Ovary (tissue), 9 donors: ENCODE data around the gene TSSC4. TPM values are rescaled to one million over a fixed set of nuclear protein-coding genes. Genes with fewer than 3 reads are reported as not detected.

ENCODE experiments used
- DNase-seq, 5 donors: peaks; one replicate each; pipeline ENCODE4 v3.0.0-alpha.2; 2019 to 2020
- H3K27ac ChIP-seq, 2 donors: fragments of 200-600 bp; one replicate each; pipeline versions ENCODE4 v1.5.1 to v1.8.0; 2019 to 2022
- H3K27me3 ChIP-seq: fragments of 200-600 bp; one replicate; pipeline ENCODE4 v1.8.0; 2022
- H3K36me3 ChIP-seq: fragments of 200-600 bp; sonication (generic); one replicate; pipeline ENCODE4 v1.5.1; 2019
- H3K4me1 ChIP-seq: one replicate; pipeline ENCODE4 v1.8.1; 2013; ENCODE audit warnings: mild to moderate bottlenecking, moderate library complexity; ENCODE audit not compliant: insufficient read depth
- H3K4me3 ChIP-seq: fragments of 200-600 bp; sonication (generic); one replicate; pipeline ENCODE4 v1.5.1; 2017
- H3K9me3 ChIP-seq, 2 donors: fragments of 200-600 bp in 1 of 2; sonication (generic) in 1 of 2; one replicate each; pipeline versions ENCODE4 v1.5.1 to v1.8.1; 2013 to 2019; ENCODE audit warnings: mild to moderate bottlenecking in 1 of 2, moderate library complexity in 1 of 2
- CTCF ChIP-seq, 3 donors: fragments of 450-650 bp in 2 of 3; fragments of 200-600 bp in 1 of 3; IDR thresholded peaks; one replicate each; pipeline versions ENCODE4 v1.5.1 to v1.8.0; 2016 to 2022; ENCODE audit warnings: antibody characterized with exemption in 3 of 3, mild to moderate bottlenecking in 1 of 3
- EP300 ChIP-seq: sonication (generic); formaldehyde crosslinking; IDR thresholded peaks from one replicate; pipeline ENCODE4 v1.6.1; 2017; ENCODE audit warnings: antibody characterized with exemption
- POLR2A ChIP-seq: fragments of 450-650 bp; IDR thresholded peaks from one replicate; pipeline ENCODE4 v1.6.1; 2017; ENCODE audit warnings: antibody characterized with exemption, mild to moderate bottlenecking, moderate library complexity
- WGBS, 3 donors: extraction: QIAGEN DNeasy Blood & Tissue Kit in 1 of 3; methylation state at CpG; one replicate each; pipeline versions ENCODE4 v1.1.5 to v1.1.7; 2013 to 2017; 5-methylcytosine and 5-hydroxymethylcytosine counted together
- intact Hi-C, 4 donors: fragments of 100-400 bp; cut with DNase I; formaldehyde crosslinking; loops; one replicate each; pipeline versions ENCODE4 v1.11.0 to v1.15.1; 2022 to 2023
- polyA plus RNA-seq, 2 donors: library from polyadenylated mRNA; stranded (reverse); fragments of 200-250 nt in 1 of 2; fragments of 350-450 nt in 1 of 2; fragmentation: Illumina TruSeq in 1 of 2; extraction: RNeasy Lipid Tissue Mini Kit (QIAGEN cat#74804) in 1 of 2; gene quantifications; one replicate each; pipeline ENCODE4 v1.2.3, GENCODE V29; 2013 to 2014
- total RNA-seq, 7 donors: library from RNA; depleted of rRNA in 2 of 7; stranded (reverse); fragments of >200 nt in 2 of 7; fragmentation: NEBNext Ultra II Directional in 3 of 7; extraction: Animal tissue kit (Norgen Biotek cat#: 25700) in 3 of 7; gene quantifications; one replicate each; pipeline versions ENCODE4 v1.1.0 to v1.2.4, GENCODE V29; 2016 to 2023
- donor health status: DM: no; HTN: no; CAD: no; lungs with moderate emphysema.
- donor health status: DM: no; HTN: no; CAD: no.
- donor health status: Bipolar disorder and iron deficiency.
- donor health status: DM: yes; HTN: yes; CAD: no.
- donor health status: DM: no; HTN: no; CAD: no.
- donor health status: DM: yes; HTN: yes; CAD: no.

The TSSC4 gene
- total and polyA plus RNA-seq, 9 donors, result 1.3 to 73.4 (median 41.7) TPM

DNA sequence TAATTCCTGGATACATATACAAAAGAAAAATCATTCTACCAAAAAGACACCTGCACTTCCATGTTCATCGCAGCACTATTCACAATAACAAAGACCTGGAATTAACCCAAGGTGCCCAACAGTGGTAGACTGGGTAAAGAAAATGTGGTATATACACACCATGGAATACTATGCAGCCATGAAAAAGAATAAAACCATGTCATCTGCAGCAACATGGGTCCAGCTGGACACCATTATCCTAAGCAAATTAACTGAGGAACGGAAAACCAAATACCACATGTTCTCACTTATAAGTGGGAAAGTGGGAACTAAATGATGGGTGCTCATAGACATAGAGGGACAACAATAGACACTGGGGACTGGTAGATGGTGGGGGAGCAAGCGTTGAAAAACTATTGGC, 39.3 kb downstream of the TSSC4 start:
- no peak for TF ChIP-seq EP300
- no peak for TF ChIP-seq POLR2A
- TF ChIP-seq CTCF (IDR thresholded peaks at IDR 0.05), result no peak
- Histone ChIP-seq H3K4me3 (no peak overlapping the region), H3K27ac (no peak overlapping the region), H3K4me1 (no peaks in the 10 kb centered on the region), H3K9me3 (no peaks in the 10 kb centered on the region), H3K27me3 (no peaks in the 10 kb centered on the region), H3K36me3 (no peaks in the 10 kb centered on the region)
- intact Hi-C loops, result no loop called here
- DNase-seq, result no peak
- WGBS, 3 donors, result 89 to 96% (median 93%) methylated on average over 3 of the region's 3 CpGs

DNA sequence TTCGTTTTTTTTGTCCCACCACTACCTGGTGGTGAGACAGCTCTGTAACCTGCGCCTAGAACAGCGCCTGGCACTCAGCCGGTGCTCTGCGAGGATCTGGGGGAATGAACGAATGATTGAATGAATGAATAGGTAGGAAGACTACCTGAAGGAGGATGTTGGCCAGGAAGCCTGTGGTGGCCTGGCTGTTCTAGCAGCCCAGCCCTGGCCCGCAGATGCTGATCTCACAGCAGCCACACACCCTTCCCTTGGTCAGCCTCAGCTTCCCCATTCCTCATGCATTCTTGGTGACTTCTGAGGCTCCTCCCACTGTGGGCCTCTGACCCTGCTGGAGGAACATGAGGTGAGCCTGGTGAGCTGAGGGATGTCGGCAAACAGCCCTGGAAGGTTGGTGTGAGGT, 40.1 kb downstream of the TSSC4 start:
- peaks cover 3% of the 10 kb centered on the region for H3K27me3 ChIP-seq
- TF ChIP-seq CTCF (IDR thresholded peaks at IDR 0.05), result no peak
- TF ChIP-seq EP300, result no peak
- TF ChIP-seq POLR2A, result no peak
- no peaks in the 10 kb centered on the region for H3K36me3 ChIP-seq
- no peaks in the 10 kb centered on the region for H3K4me1 ChIP-seq
- no peak overlapping the region for H3K4me3 ChIP-seq
- intact Hi-C loops, result no loop called here
- H3K27ac ChIP-seq, result no peak overlapping the region
- H3K9me3 ChIP-seq, result no peaks in the 10 kb centered on the region
- 79 to 85% (median 82%) methylated on average over 8 of the region's 8 CpGs for WGBS, 3 donors
- DNase-seq, result no peak

GRCh38 chr11:2441171-2441570, 40.6 kb downstream of the TSSC4 start:
- intact Hi-C loops, result no loop called here

GRCh38 chr11:2442589-2442988, 42.0 kb downstream of the TSSC4 start:
- no peak overlapping the region for H3K27ac ChIP-seq
- H3K9me3 ChIP-seq, result no peaks in the 10 kb centered on the region
- TF ChIP-seq EP300 (no peak), POLR2A (no peak), CTCF (IDR thresholded peaks at IDR 0.05) (no peak)
- no peaks in the 10 kb centered on the region for H3K4me1 ChIP-seq
- H3K36me3 ChIP-seq, result no peaks in the 10 kb centered on the region
- WGBS, 3 donors, result 87 to 94% (median 88%) methylated on average over 2 of the region's 2 CpGs
- no peak for DNase-seq
- no peak overlapping the region for H3K4me3 ChIP-seq
- intact Hi-C loops, result no loop called here
- peaks cover 3% of the 10 kb centered on the region for H3K27me3 ChIP-seq

More at GRCh38 chr11:2441171-2441570, 40.6 kb downstream of the TSSC4 start:
- H3K9me3 ChIP-seq, result no peaks in the 10 kb centered on the region
- DNase-seq, result no peak
- no peak overlapping the region for H3K4me3 ChIP-seq
- WGBS, 3 donors, result 65 to 72% (median 72%) methylated on average over 4 of the region's 4 CpGs
- no peak overlapping the region for H3K27ac ChIP-seq
- no peaks in the 10 kb centered on the region for H3K36me3 ChIP-seq
- peaks cover 3% of the 10 kb centered on the region for H3K27me3 ChIP-seq
- no peaks in the 10 kb centered on the region for H3K4me1 ChIP-seq
- TF ChIP-seq POLR2A (no peak), CTCF (IDR thresholded peaks at IDR 0.05) (no peak), EP300 (no peak)

DNA sequence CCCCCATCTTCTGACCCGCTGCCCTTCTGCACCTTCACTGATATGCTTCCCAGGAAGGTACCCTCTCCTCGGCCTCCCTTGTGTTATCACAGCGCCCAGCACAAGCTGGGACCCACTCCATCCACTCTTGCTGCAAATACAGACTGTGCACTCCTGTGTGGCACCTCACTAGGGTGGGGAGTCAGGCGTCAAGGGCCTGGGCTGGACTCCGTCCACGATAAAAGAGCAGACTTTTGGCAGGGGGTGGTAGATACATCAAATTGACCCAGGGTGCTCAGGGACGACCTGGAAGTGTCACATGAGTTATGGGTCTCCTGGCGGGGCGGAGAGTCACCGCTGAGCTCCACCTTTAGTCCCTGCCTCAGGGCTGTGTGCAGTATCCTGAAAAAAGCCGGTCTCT, 42.9 kb downstream of the TSSC4 start:
- H3K27me3 ChIP-seq, result peaks cover 3% of the 10 kb centered on the region

More for the DNA sequence above, 42.9 kb downstream of the TSSC4 start:
- no peaks in the 10 kb centered on the region for H3K9me3 ChIP-seq
- no peak for DNase-seq
- WGBS, 3 donors, result 44 to 47% (median 45%) methylated on average over 11 of the region's 11 CpGs
- no peak overlapping the region for H3K4me3 ChIP-seq
- intact Hi-C loops, result no loop called here
- H3K36me3 ChIP-seq, result no peaks in the 10 kb centered on the region
- TF ChIP-seq POLR2A (no peak), EP300 (no peak), CTCF (IDR thresholded peaks at IDR 0.05) (no peak)
- no peak overlapping the region for H3K27ac ChIP-seq
- no peaks in the 10 kb centered on the region for H3K4me1 ChIP-seq
